Measurements from ENCODE around the gene PPP1R3A.
"Not testable (repeated sequence)": the region's sequence is repeated elsewhere in the genome, so short reads cannot be mapped to it uniquely, and the experiment has no call there.

Gene PPP1R3A

GRCh38 chr7:113918946-113919345 is at the start of gene PPP1R3A:
Gene PPP1R3A, minus strand, starts transcription at chr7:113919009. Its CDS starts 13 bp downstream, at chr7:113918996.
- WGBS (ENCODE audit: insufficient coverage, insufficient read length), result no CpG with 5 or more reads among the region's 2 CpGs
- H3K27me3 ChIP-seq (ENCODE audit: control insufficient read depth, insufficient read depth, low read length), result no peaks in the 10 kb centered on the region
- H3K4me3 ChIP-seq (ENCODE audit: low read length), result no peak within 1 kb of the TSS
- no peak for DNase-seq (ENCODE audit: low read depth, low spot score)
- H3K36me3 ChIP-seq (ENCODE audit: control insufficient read depth, insufficient read depth, low read length), result no peaks in the 10 kb centered on the region
- H3K4me1 ChIP-seq (ENCODE audit: control insufficient read depth, insufficient read depth, low read length), result no peaks in the 10 kb centered on the region
- no peaks in the 10 kb centered on the region for H3K9me3 ChIP-seq (ENCODE audit: control insufficient read depth, insufficient read depth, low read length)
- no peak within 1 kb of the TSS for H3K27ac ChIP-seq (ENCODE audit: low read length)

DNA sequence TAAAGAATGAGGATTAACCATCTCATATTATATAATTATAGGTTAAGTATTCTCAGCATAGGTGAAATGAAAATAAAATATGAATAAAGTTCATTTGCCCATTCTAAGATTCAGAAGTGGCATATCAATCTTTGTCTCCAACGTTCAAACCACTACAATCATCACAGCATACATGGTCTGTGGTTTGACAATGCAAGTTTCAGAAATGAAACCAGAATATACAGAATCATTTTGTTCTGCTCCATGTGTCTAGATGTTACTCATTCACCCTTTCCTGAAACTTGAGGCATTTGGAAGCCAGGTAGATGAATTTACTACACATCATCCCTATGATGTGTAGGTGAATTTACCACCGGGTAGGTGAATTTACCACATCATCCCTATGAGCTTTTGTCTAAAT is 44.5 kb upstream of the PPP1R3A start:
- Histone ChIP-seq H3K27ac (ENCODE audit: low read length) (no peak overlapping the region), H3K9me3 (ENCODE audit: control insufficient read depth, insufficient read depth, low read length) (no peaks in the 10 kb centered on the region), H3K4me1 (ENCODE audit: control insufficient read depth, insufficient read depth, low read length) (no peaks in the 10 kb centered on the region), H3K4me3 (ENCODE audit: low read length) (no peak overlapping the region), H3K27me3 (ENCODE audit: control insufficient read depth, insufficient read depth, low read length) (no peaks in the 10 kb centered on the region), H3K36me3 (ENCODE audit: control insufficient read depth, insufficient read depth, low read length) (no peaks in the 10 kb centered on the region)
- no peak for DNase-seq (ENCODE audit: low read depth, low spot score)
- no CpG with 5 or more reads among the region's 2 CpGs for WGBS (ENCODE audit: insufficient coverage, insufficient read length)

GRCh38 chr7:113959910-113960309 is 41.1 kb upstream of the PPP1R3A start:
- WGBS (ENCODE audit: insufficient coverage, insufficient read length), result no CpG with 5 or more reads among the region's 2 CpGs
- H3K27ac ChIP-seq (ENCODE audit: low read length), result no peak overlapping the region

DNA sequence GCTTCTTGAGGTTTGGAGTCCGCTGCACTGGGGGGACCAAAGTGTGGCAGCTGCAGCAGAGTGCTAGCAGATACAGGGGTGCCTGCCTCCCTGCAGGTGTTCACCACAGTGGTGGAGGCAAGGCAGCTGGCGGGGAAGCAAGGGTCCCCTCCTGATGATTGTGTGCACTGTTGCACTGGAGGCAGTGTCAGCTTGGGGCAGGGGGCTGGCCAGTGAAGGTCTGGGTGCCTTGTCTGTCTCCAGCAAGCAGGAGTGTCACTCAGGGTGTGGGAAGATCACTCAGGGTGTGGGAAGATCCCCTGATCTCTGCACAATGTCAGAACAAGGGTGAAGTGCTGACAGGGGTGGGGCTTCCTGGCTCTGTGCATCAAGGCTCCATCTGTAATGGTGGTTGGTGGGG is 36.3 kb upstream of the PPP1R3A start:
- no peak for DNase-seq (ENCODE audit: low read depth, low spot score)
- Histone ChIP-seq H3K4me1 (ENCODE audit: control insufficient read depth, insufficient read depth, low read length) (no peaks in the 10 kb centered on the region), H3K36me3 (ENCODE audit: control insufficient read depth, insufficient read depth, low read length) (no peaks in the 10 kb centered on the region), H3K27me3 (ENCODE audit: control insufficient read depth, insufficient read depth, low read length) (no peaks in the 10 kb centered on the region), H3K27ac (ENCODE audit: low read length) (no peak overlapping the region), H3K4me3 (ENCODE audit: low read length) (no peak overlapping the region), H3K9me3 (ENCODE audit: control insufficient read depth, insufficient read depth, low read length) (no peaks in the 10 kb centered on the region)
- no CpG with 5 or more reads among the region's 2 CpGs for WGBS (ENCODE audit: insufficient coverage, insufficient read length)

More at GRCh38 chr7:113959910-113960309, 41.1 kb upstream of the PPP1R3A start:
- Histone ChIP-seq H3K4me1 (ENCODE audit: control insufficient read depth, insufficient read depth, low read length) (no peaks in the 10 kb centered on the region), H3K9me3 (ENCODE audit: control insufficient read depth, insufficient read depth, low read length) (no peaks in the 10 kb centered on the region), H3K36me3 (ENCODE audit: control insufficient read depth, insufficient read depth, low read length) (no peaks in the 10 kb centered on the region), H3K4me3 (ENCODE audit: low read length) (no peak overlapping the region), H3K27me3 (ENCODE audit: control insufficient read depth, insufficient read depth, low read length) (no peaks in the 10 kb centered on the region)
- no peak for DNase-seq (ENCODE audit: low read depth, low spot score)

DNA sequence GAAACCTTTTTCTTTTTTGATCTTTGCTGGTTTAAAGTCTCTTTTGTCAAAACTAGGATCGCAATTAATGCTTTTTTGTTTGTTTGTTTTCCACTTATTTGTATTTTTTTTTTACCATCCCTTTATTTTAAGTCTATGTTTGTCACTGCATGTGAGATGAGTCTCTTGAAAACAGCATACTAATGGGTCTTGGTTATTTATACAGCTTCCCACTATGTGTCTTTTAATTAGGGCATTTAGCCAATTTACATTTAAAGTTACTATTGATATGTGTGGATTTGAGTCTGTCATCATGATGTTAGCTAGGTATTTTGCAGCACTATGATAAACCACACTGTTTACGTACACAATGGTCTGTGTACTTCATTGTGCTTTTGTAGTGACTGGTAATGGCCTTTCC is 34.7 kb upstream of the PPP1R3A start:
- H3K27ac ChIP-seq (ENCODE audit: low read length), result no peak overlapping the region
- no CpG with 5 or more reads among the region's 2 CpGs for WGBS (ENCODE audit: insufficient coverage, insufficient read length)

GRCh38 chr7:113945018-113945938 is 26.5 kb upstream of the PPP1R3A start:
- no peaks in the 10 kb centered on the region for H3K9me3 ChIP-seq (ENCODE audit: control insufficient read depth, insufficient read depth, low read length)
- H3K4me3 ChIP-seq (ENCODE audit: low read length), result no peak overlapping the region
- no peak overlapping the region for H3K27ac ChIP-seq (ENCODE audit: low read length)
- no CpG with 5 or more reads among the region's 3 CpGs for WGBS (ENCODE audit: insufficient coverage, insufficient read length)
- no peaks in the 10 kb centered on the region for H3K4me1 ChIP-seq (ENCODE audit: control insufficient read depth, insufficient read depth, low read length)
- H3K27me3 ChIP-seq (ENCODE audit: control insufficient read depth, insufficient read depth, low read length), result no peaks in the 10 kb centered on the region
- no peak for DNase-seq (ENCODE audit: low read depth, low spot score)
- H3K36me3 ChIP-seq (ENCODE audit: control insufficient read depth, insufficient read depth, low read length), result no peaks in the 10 kb centered on the region

More for the DNA sequence above, 34.7 kb upstream of the PPP1R3A start:
- H3K27me3 ChIP-seq (ENCODE audit: control insufficient read depth, insufficient read depth, low read length), result no peaks in the 10 kb centered on the region
- no peaks in the 10 kb centered on the region for H3K9me3 ChIP-seq (ENCODE audit: control insufficient read depth, insufficient read depth, low read length)
- H3K4me1 ChIP-seq (ENCODE audit: control insufficient read depth, insufficient read depth, low read length), result no peaks in the 10 kb centered on the region
- no peak for DNase-seq (ENCODE audit: low read depth, low spot score)
- H3K4me3 ChIP-seq (ENCODE audit: low read length), result no peak overlapping the region
- no peaks in the 10 kb centered on the region for H3K36me3 ChIP-seq (ENCODE audit: control insufficient read depth, insufficient read depth, low read length)

DNA sequence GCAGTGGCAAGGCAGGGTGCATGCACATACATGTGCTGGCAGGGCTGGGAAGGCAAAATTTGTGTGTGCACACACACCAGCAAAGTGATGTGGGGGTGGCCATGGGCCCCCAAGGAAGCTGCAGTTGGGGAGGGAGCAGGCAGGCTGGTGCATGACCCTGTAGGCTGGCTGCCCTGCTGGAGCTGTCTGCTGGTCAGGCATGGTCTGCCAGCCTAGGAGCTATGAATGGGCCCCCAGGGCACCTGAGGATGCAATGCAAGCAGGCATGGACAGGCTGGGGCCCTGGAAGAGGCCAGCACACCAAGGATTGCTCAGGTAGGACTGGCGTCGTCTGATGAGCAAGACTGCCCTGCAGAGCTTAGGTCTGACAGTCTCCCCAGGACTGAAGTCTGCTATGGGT is 18.2 kb upstream of the PPP1R3A start:
- Histone ChIP-seq H3K9me3 (ENCODE audit: control insufficient read depth, insufficient read depth, low read length) (no peaks in the 10 kb centered on the region), H3K27me3 (ENCODE audit: control insufficient read depth, insufficient read depth, low read length) (no peaks in the 10 kb centered on the region), H3K36me3 (ENCODE audit: control insufficient read depth, insufficient read depth, low read length) (no peaks in the 10 kb centered on the region), H3K27ac (ENCODE audit: low read length) (no peak overlapping the region), H3K4me3 (ENCODE audit: low read length) (no peak overlapping the region), H3K4me1 (ENCODE audit: control insufficient read depth, insufficient read depth, low read length) (no peaks in the 10 kb centered on the region)
- DNase-seq (ENCODE audit: low read depth, low spot score), result no peak
- WGBS (ENCODE audit: insufficient coverage, insufficient read length), result no CpG with 5 or more reads among the region's 2 CpGs

- Histone ChIP-seq H3K4me1 (ENCODE audit: control insufficient read depth, insufficient read depth, low read length) (no peaks in the 10 kb centered on the region), H3K27me3 (ENCODE audit: control insufficient read depth, insufficient read depth, low read length) (no peaks in the 10 kb centered on the region), H3K9me3 (ENCODE audit: control insufficient read depth, insufficient read depth, low read length) (no peaks in the 10 kb centered on the region), H3K36me3 (ENCODE audit: control insufficient read depth, insufficient read depth, low read length) (no peaks in the 10 kb centered on the region), H3K27ac (ENCODE audit: low read length) (no peak overlapping the region), H3K4me3 (ENCODE audit: low read length) (no peak overlapping the region)
- no peak for DNase-seq (ENCODE audit: low read depth, low spot score)
- WGBS (ENCODE audit: insufficient coverage, insufficient read length), result no CpG with 5 or more reads among the region's 3 CpGs
Observed at GRCh38 chr7:113936535-113936934, 17.7 kb upstream of the PPP1R3A start.

- no CpG with 5 or more reads among the region's 3 CpGs for WGBS (ENCODE audit: insufficient coverage, insufficient read length)
- H3K27me3 ChIP-seq (ENCODE audit: control insufficient read depth, insufficient read depth, low read length); H3K36me3 ChIP-seq (ENCODE audit: control insufficient read depth, insufficient read depth, low read length); H3K27ac ChIP-seq (ENCODE audit: low read length); H3K4me3 ChIP-seq (ENCODE audit: low read length); DNase-seq (ENCODE audit: low read depth, low spot score); H3K4me1 ChIP-seq (ENCODE audit: control insufficient read depth, insufficient read depth, low read length); H3K9me3 ChIP-seq (ENCODE audit: control insufficient read depth, insufficient read depth, low read length): not testable (repeated sequence)
Observed at GRCh38 chr7:113929389-113929788, 10.6 kb upstream of the PPP1R3A start.

DNA sequence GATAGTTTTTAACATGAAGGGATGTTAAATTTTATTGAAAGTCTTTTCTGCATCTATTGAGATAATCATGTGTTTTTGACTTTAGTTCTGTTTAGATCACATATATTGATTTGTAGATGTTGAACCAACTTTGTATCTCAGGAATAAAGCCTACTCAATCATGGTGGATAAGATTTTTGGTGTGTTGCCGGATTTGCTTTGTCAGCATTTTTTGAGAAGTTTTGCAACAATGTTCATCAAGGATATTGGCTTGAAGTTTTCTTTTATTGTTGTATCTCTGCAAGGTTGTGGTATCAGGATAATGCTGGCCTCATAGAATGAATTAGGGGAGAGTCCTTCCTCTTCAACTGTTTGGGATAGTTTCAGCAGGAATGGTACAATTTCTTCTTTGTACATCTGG is 9.3 kb upstream of the PPP1R3A start:
- DNase-seq (ENCODE audit: low read depth, low spot score), result no peak
- Histone ChIP-seq H3K4me3 (ENCODE audit: low read length) (no peak overlapping the region), H3K27ac (ENCODE audit: low read length) (no peak overlapping the region), H3K27me3 (ENCODE audit: control insufficient read depth, insufficient read depth, low read length) (no peaks in the 10 kb centered on the region), H3K36me3 (ENCODE audit: control insufficient read depth, insufficient read depth, low read length) (no peaks in the 10 kb centered on the region), H3K4me1 (ENCODE audit: control insufficient read depth, insufficient read depth, low read length) (no peaks in the 10 kb centered on the region), H3K9me3 (ENCODE audit: control insufficient read depth, insufficient read depth, low read length) (no peaks in the 10 kb centered on the region)
- WGBS (ENCODE audit: insufficient coverage, insufficient read length), result no CpG with 5 or more reads among the region's 1 CpG

DNA sequence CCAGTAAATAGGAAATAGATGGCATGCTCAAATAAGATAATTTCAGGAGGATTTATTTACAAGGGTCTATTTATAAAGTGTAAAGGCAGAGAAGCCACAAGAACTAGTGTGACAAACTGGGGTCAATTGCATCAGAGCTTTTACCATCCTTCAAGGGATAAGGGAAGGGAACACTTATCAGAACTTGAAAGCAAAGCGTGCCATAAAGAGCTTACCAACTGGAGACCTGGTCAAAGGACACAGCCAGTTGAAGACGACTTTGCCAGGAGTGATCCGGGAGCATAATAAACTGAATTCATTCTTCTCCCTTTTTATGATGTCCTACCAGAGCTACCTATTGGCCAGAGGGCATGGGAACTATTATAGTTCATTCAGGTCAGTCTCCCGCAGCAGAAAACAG is 3.2 kb upstream of the PPP1R3A start:
- no CpG with 5 or more reads among the region's 4 CpGs for WGBS (ENCODE audit: insufficient coverage, insufficient read length)
- no peaks in the 10 kb centered on the region for H3K9me3 ChIP-seq (ENCODE audit: control insufficient read depth, insufficient read depth, low read length)
- no peaks in the 10 kb centered on the region for H3K4me1 ChIP-seq (ENCODE audit: control insufficient read depth, insufficient read depth, low read length)
- no peaks in the 10 kb centered on the region for H3K27me3 ChIP-seq (ENCODE audit: control insufficient read depth, insufficient read depth, low read length)
- H3K4me3 ChIP-seq (ENCODE audit: low read length), result no peak overlapping the region
- no peak for DNase-seq (ENCODE audit: low read depth, low spot score)
- H3K27ac ChIP-seq (ENCODE audit: low read length), result no peak overlapping the region
- no peaks in the 10 kb centered on the region for H3K36me3 ChIP-seq (ENCODE audit: control insufficient read depth, insufficient read depth, low read length)
